Omental fat pad (tissue), 4 donors: ENCODE results near the gene LIME1. TPM values are rescaled to one million over a fixed set of nuclear protein-coding genes. Genes with fewer than 3 reads are reported as not detected.

ENCODE experiments used
- ATAC-seq: fragments of 150-250 bp; one replicate; pipeline ENCODE4 v1.9.1; 2016; ENCODE audit warnings: mild to moderate bottlenecking, moderate library complexity; ENCODE audit not compliant: low FRiP score
- DNase-seq: peaks from one replicate; pipeline ENCODE4 v3.0.0-alpha.2; 2019; ENCODE audit warnings: low spot score
- CTCF ChIP-seq, 3 donors: fragments of 450-650 bp; IDR thresholded peaks; one replicate each; pipeline ENCODE4 v1.5.1; 2016 to 2017; ENCODE audit warnings: antibody characterized with exemption in 3 of 3, mild to moderate bottlenecking in 3 of 3, moderate library complexity in 2 of 3
- total RNA-seq, 4 donors: library from RNA; depleted of rRNA; stranded (reverse); fragments of >200 nt; gene quantifications; one replicate each; pipeline ENCODE4 v1.1.0, GENCODE V29; 2016

The LIME1 gene
- total RNA-seq, 4 donors from 2014 or later: 7.4 to 21.1 (median 14.0) TPM

GRCh38 chr20:63756648-63756991, 20.2 kb downstream of the LIME1 start:
- TF ChIP-seq CTCF (IDR thresholded peaks at IDR 0.05): no peak
- no peak for ATAC-seq
- DNase-seq: no peak

- no peak for ATAC-seq
- DNase-seq: no peak
- no peak for TF ChIP-seq CTCF (IDR thresholded peaks at IDR 0.05)
Observed at GRCh38 chr20:63758152-63758551, 21.7 kb downstream of the LIME1 start.

GRCh38 chr20:63759377-63759901, 23.0 kb downstream of the LIME1 start:
- ATAC-seq (no peak), DNase-seq (no peak)
- TF ChIP-seq CTCF (IDR thresholded peaks at IDR 0.05): no peak

- ATAC-seq (no peak), DNase-seq (no peak)
- no peak for TF ChIP-seq CTCF (IDR thresholded peaks at IDR 0.05)
Observed at GRCh38 chr20:63765082-63765873, 28.8 kb downstream of the LIME1 start.

- ATAC-seq: no peak
- no peak for TF ChIP-seq CTCF (IDR thresholded peaks at IDR 0.05)
Observed at GRCh38 chr20:63765902-63766301, 29.4 kb downstream of the LIME1 start.

GRCh38 chr20:63766695-63767426, 30.4 kb downstream of the LIME1 start:
- DNase-seq: no peak
- ATAC-seq: no peak
- TF ChIP-seq CTCF (IDR thresholded peaks at IDR 0.05): no peak

More at GRCh38 chr20:63765902-63766301, 29.4 kb downstream of the LIME1 start:
- DNase-seq: no peak
